GM23338 (cell line): ENCODE data around the gene TULP4. TPM values are rescaled to one million over a fixed set of nuclear protein-coding genes. Genes with fewer than 3 reads are reported as not detected.
"Not testable (repeated sequence)": the region's sequence is repeated elsewhere in the genome, so short reads cannot be mapped to it uniquely, and the experiment has no call there.

ENCODE experiments used
- ATAC-seq: fragments of 200-7000 bp; cut with Tn5 transposase; 3 replicates; pipeline ENCODE4 v1.9.1; 2020
- DNase-seq: peaks from one replicate; pipeline ENCODE4 v3.0.0-alpha.2; 2015; ENCODE audit warnings: low spot score
- H2AFZ ChIP-seq: fragments of 200-600 bp; sonication (generic); 2 replicates; pipeline ENCODE4 v1.8.0; 2016; ENCODE audit warnings: antibody characterized with exemption, mild to moderate bottlenecking, moderate library complexity
- H3F3A ChIP-seq: fragments of 200-600 bp; sonication (generic); replicated peaks from 2 replicates; pipeline ENCODE4 v1.8.0; 2017; ENCODE audit warnings: antibody characterized with exemption, mixed run types, low read depth
- H3K27ac ChIP-seq: fragments of 200-600 bp; sonication (generic); 2 replicates; pipeline ENCODE4 v1.6.1; 2016; ENCODE audit warnings: low read depth
- H3K27me3 ChIP-seq: fragments of 200-600 bp; sonication (generic); 2 replicates; pipeline ENCODE4 v1.8.0; 2016; ENCODE audit warnings: mild to moderate bottlenecking, mixed run types, moderate library complexity; ENCODE audit not compliant: insufficient read depth
- H3K36me3 ChIP-seq: fragments of 200-600 bp; sonication (generic); 2 replicates; pipeline ENCODE4 v1.8.0; 2016; ENCODE audit warnings: mild to moderate bottlenecking; ENCODE audit not compliant: insufficient read depth
- H3K4me1 ChIP-seq: fragments of 200-600 bp; sonication (generic); 2 replicates; pipeline ENCODE4 v1.8.0; 2016; ENCODE audit warnings: mild to moderate bottlenecking, moderate library complexity; ENCODE audit not compliant: insufficient read depth
- H3K4me2 ChIP-seq: fragments of 200-600 bp; sonication (generic); 2 replicates; pipeline ENCODE4 v1.7.1; 2017; ENCODE audit warnings: mixed run types
- H3K4me3 ChIP-seq: fragments of 200-600 bp; sonication (generic); 2 replicates; pipeline ENCODE4 v1.6.1; 2016; ENCODE audit warnings: mixed run types
- H3K79me2 ChIP-seq: fragments of 200-600 bp; sonication (generic); replicated peaks from 2 replicates; pipeline ENCODE4 v1.8.0; 2017; ENCODE audit warnings: mild to moderate bottlenecking; ENCODE audit not compliant: insufficient read depth
- H3K9me2 ChIP-seq: fragments of 200-600 bp; sonication (generic); 2 replicates; pipeline ENCODE4 v1.8.0; 2017; ENCODE audit not compliant: insufficient read depth
- H4K20me1 ChIP-seq: fragments of 200-600 bp; sonication (generic); replicated peaks from 2 replicates; pipeline ENCODE4 v1.8.0; 2017; ENCODE audit warnings: mild to moderate bottlenecking; ENCODE audit not compliant: insufficient read depth
- H3K27ac Mint-ChIP-seq: 2 replicates; pipeline ENCODE4 v1.8.0; 2020; ENCODE audit warnings: inconsistent platforms, mild to moderate bottlenecking, moderate library complexity, mixed read lengths
- H3K27me3 Mint-ChIP-seq: 3 replicates; pipeline ENCODE4 v1.8.0; 2022; ENCODE audit warnings: low read depth, mild to moderate bottlenecking, moderate library complexity, mixed read lengths, inconsistent platforms; ENCODE audit not compliant: insufficient read depth, poor library complexity
- H3K36me3 Mint-ChIP-seq: 3 replicates; pipeline ENCODE4 v1.8.0; 2021; ENCODE audit warnings: low read depth, mild to moderate bottlenecking, inconsistent platforms, moderate library complexity, mixed read lengths
- H3K4me1 Mint-ChIP-seq: 3 replicates; pipeline ENCODE4 v1.8.0; 2020; ENCODE audit warnings: mild to moderate bottlenecking, inconsistent platforms, mixed read lengths
- H3K4me3 Mint-ChIP-seq: 3 replicates; pipeline ENCODE4 v1.8.0; 2021; ENCODE audit warnings: moderate library complexity, mild to moderate bottlenecking, inconsistent platforms, mixed read lengths
- H3K9me3 Mint-ChIP-seq: 3 replicates; pipeline ENCODE4 v1.8.0; 2020; ENCODE audit warnings: moderate library complexity, mild to moderate bottlenecking, inconsistent platforms, mixed read lengths
- CREB1 ChIP-seq: fragments of 250-450 bp; sonication (Bioruptor Pico); IDR thresholded peaks from 2 replicates; pipeline ENCODE4 v1.5.0; 2020; ENCODE audit warnings: low read depth, mild to moderate bottlenecking, moderate library complexity
- EZH2 ChIP-seq: fragments of 200-600 bp; sonication (generic); IDR thresholded peaks from one replicate; pipeline ENCODE4 v1.8.0; 2017; ENCODE audit warnings: antibody characterized with exemption, mild to moderate bottlenecking, low read depth; ENCODE audit not compliant: unreplicated experiment
- JUNB ChIP-seq: IDR thresholded peaks from one replicate; pipeline ENCODE4 v1.6.1; 2016; ENCODE audit warnings: antibody characterized with exemption; ENCODE audit not compliant: unreplicated experiment
- NANOG ChIP-seq: IDR thresholded peaks from 2 replicates; pipeline ENCODE4 v1.6.1; 2016; ENCODE audit warnings: antibody characterized with exemption, borderline replicate concordance
- POLR2AphosphoS5 ChIP-seq: IDR thresholded peaks from 2 replicates; pipeline ENCODE4 v1.6.1; 2016; ENCODE audit warnings: antibody characterized with exemption, low read depth
- ZNF114 ChIP-seq: fragments of 250-450 bp; sonication (Bioruptor Pico); IDR thresholded peaks from 2 replicates; pipeline ENCODE4 v1.5.0; 2020; ENCODE audit warnings: mild to moderate bottlenecking, moderate library complexity
- ZNF331 ChIP-seq: fragments of 250-450 bp; sonication (Bioruptor Pico); IDR thresholded peaks from 2 replicates; pipeline ENCODE4 v1.5.0; 2020; ENCODE audit warnings: low read depth, mild to moderate bottlenecking, moderate library complexity
- polyA plus RNA-seq: library from polyadenylated mRNA; unstranded; fragments of >200 nt; fragmentation: Nextera tagmentation; extraction: Ambion mirVana; gene quantifications from 2 replicates; pipeline ENCODE4 v1.2.1, GENCODE V29; 2016
- total RNA-seq: library from RNA; depleted of rRNA; stranded (reverse); fragments of >200 nt; shearing (Covaris generic); gene quantifications from 2 replicates; pipeline ENCODE4 v1.2.3, GENCODE V29; 2014
- TF ChIP-seq, protein P1 (sequence below), 2 experiments: fragments of 200-600 bp in 1 of 2; sonication (generic) in 1 of 2; conservative IDR thresholded peaks; 2 replicates each; pipeline versions ENCODE4 v1.5.1 to v1.6.1; 2016 to 2017; ENCODE audit warnings: antibody characterized with exemption in 2 of 2, low read depth in 2 of 2, mild to moderate bottlenecking in 2 of 2, moderate library complexity in 1 of 2
- TF ChIP-seq, protein P2 (sequence below): IDR thresholded peaks from 2 replicates; pipeline ENCODE4 v1.6.1; 2016; ENCODE audit warnings: antibody characterized with exemption

Gene TULP4
- total and polyA plus RNA-seq, 2 experiments from 2014 or later: 31.2 to 50.2 TPM

DNA sequence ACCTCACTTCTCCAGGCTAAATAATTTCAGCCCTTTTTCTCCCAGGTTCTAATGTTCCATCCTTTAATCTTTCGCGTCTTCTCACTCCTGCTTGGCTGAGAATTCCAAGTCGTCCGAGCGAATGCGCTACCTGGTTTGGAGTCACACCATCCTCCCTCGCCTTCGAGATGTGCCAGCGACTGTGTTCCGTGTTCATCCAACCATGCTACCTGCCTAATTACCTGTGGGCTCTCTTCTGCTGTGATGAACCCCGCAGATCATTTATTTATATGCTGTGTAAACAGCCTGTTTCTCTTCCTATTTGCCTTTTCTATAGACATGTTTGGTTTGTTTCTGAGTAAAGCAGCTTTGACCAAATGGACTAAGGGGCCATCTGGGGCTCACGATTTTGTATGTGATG, 164.1 kb downstream of the TULP4 start (continued):
- TF ChIP-seq EZH2: no peak
- no peak for TF ChIP-seq JUNB
- TF ChIP-seq, protein P1, sequence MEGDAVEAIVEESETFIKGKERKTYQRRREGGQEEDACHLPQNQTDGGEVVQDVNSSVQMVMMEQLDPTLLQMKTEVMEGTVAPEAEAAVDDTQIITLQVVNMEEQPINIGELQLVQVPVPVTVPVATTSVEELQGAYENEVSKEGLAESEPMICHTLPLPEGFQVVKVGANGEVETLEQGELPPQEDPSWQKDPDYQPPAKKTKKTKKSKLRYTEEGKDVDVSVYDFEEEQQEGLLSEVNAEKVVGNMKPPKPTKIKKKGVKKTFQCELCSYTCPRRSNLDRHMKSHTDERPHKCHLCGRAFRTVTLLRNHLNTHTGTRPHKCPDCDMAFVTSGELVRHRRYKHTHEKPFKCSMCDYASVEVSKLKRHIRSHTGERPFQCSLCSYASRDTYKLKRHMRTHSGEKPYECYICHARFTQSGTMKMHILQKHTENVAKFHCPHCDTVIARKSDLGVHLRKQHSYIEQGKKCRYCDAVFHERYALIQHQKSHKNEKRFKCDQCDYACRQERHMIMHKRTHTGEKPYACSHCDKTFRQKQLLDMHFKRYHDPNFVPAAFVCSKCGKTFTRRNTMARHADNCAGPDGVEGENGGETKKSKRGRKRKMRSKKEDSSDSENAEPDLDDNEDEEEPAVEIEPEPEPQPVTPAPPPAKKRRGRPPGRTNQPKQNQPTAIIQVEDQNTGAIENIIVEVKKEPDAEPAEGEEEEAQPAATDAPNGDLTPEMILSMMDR (conservative IDR thresholded peaks at IDR 0.05; ENCODE audit: low read depth in 2 of 2): no peak

DNA sequence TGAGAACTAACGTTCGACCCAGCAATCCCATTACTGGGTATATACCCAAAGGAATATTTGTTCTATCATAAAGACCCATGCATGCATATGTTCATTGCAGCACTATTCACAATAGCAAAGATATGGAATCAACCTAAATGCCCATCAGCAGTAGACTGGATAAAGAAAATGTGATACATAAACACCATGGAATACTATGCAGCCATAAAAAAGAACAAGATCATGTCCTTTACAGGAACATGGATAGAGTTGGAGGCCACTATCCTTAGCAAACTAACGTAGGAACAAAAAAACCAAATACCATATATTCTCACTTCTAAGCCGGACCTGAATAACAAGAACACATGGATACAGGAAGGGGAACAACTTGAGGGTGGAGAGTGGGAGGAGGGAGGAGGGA, 165.5 kb downstream of the TULP4 start:
- H3K36me3 Mint-ChIP-seq, H3F3A ChIP-seq, ATAC-seq: not testable (repeated sequence)

DNA sequence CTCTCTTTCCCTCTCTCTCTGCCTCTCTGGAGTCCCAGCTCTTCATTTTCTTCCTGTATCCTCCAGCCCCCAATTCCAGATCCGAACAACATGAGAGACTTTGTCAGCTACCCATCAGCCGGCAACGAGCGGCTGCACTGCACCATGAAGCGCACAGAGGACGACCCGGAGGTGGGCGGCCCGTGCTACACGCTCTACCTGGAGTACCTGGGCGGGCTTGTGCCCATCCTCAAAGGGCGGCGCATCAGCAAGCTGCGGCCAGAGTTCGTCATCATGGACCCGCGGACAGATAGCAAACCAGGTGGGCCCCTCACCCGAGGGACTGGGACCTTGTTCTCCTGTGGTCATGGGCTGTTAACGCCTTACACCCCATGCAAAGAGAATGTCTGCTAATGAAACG, 168.7 kb downstream of the TULP4 start:
- no peaks in the 10 kb centered on the region for H3K4me1 ChIP-seq
- no peaks in the 10 kb centered on the region for H3K27me3 Mint-ChIP-seq
- H3K9me2 ChIP-seq: no peaks in the 10 kb centered on the region

More for the DNA sequence above, 165.5 kb downstream of the TULP4 start:
- not testable (repeated sequence) for H3K27ac Mint-ChIP-seq, H3K27me3 Mint-ChIP-seq, H3K9me2 ChIP-seq, H3K9me3 Mint-ChIP-seq, H2AFZ ChIP-seq, H3K4me3 Mint-ChIP-seq, H3K4me1 Mint-ChIP-seq, H4K20me1 ChIP-seq, H3K27me3 ChIP-seq, H3K27ac ChIP-seq, H3K4me3 ChIP-seq, DNase-seq, H3K4me2 ChIP-seq, H3K79me2 ChIP-seq, H3K4me1 ChIP-seq, H3K36me3 ChIP-seq

More for the DNA sequence above, 168.7 kb downstream of the TULP4 start:
- H3K4me3 Mint-ChIP-seq: no peak overlapping the region
- Histone ChIP-seq H3K4me3 (no peak overlapping the region), H3K27me3 (no peaks in the 10 kb centered on the region), H3K4me2 (no peak overlapping the region), H4K20me1 (peaks cover 3% of the 10 kb centered on the region; the same call in 1 of the 2 replicates), H3K27ac (no peak overlapping the region), H3F3A (no peaks in the 10 kb centered on the region), H3K36me3 (peaks cover 11% of the 10 kb centered on the region), H2AFZ (no peak overlapping the region), H3K79me2 (no peaks in the 10 kb centered on the region)
- DNase-seq: no peak
- H3K27ac Mint-ChIP-seq: no peak overlapping the region
- no peak for TF ChIP-seq ZNF114 (CRISPR knock-in tag)
- TF ChIP-seq POLR2AphosphoS5: no peak
- no peak for TF ChIP-seq ZNF331
- no peak for TF ChIP-seq NANOG
- TF ChIP-seq, protein P2, sequence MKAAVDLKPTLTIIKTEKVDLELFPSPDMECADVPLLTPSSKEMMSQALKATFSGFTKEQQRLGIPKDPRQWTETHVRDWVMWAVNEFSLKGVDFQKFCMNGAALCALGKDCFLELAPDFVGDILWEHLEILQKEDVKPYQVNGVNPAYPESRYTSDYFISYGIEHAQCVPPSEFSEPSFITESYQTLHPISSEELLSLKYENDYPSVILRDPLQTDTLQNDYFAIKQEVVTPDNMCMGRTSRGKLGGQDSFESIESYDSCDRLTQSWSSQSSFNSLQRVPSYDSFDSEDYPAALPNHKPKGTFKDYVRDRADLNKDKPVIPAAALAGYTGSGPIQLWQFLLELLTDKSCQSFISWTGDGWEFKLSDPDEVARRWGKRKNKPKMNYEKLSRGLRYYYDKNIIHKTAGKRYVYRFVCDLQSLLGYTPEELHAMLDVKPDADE: no peak
- TF ChIP-seq CREB1: no peak
- TF ChIP-seq, protein P1 (conservative IDR thresholded peaks at IDR 0.05; ENCODE audit: low read depth in 2 of 2): no peak
- TF ChIP-seq EZH2: no peak
- ATAC-seq: no peak
- H3K9me3 Mint-ChIP-seq: peaks cover 3% of the 10 kb centered on the region; the same call in 1 of the 3 replicates
- no peaks in the 10 kb centered on the region for H3K4me1 Mint-ChIP-seq
- peaks cover 12% of the 10 kb centered on the region; the same call in 2 of the 3 replicates for H3K36me3 Mint-ChIP-seq
